Activated naive CD4-positive, alpha-beta T cell treated with anti-CD3 and anti-CD28 coated beads, Interleukin-2, amount 50 U/mL, for 16 hours (primary cell): Measurements from ENCODE around the gene RAB37.

Experiments
- DNase-seq: peaks from one replicate; pipeline ENCODE4 v3.0.0-alpha.2; 2020

RAB37 gene

DNA sequence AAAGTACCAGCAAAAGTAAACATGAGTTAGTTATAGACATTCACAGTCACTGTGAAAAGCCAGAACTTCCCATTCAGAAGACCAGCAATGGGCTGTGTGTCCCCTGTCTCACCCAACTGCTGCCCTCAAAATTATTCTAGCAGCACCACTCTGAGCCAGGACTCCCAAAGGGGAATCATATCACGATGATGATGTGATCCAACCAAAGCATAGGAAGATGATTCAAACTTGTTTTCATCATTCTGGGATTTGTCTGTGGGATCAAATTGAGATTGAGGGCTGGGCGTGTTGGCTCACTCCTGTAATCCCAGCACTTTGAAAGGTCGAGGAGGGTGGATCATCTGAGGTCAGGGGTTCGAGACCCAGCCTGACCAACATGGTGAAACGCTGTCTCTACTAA lies 45.5 kb downstream of the RAB37 start:
- DNase-seq, result no peak

- no peak for DNase-seq
These were observed 47.2 kb downstream of the RAB37 start for GRCh38 chr17:74784125-74784810.

GRCh38 chr17:74785096-74785980 lies 48.3 kb downstream of the RAB37 start:
- DNase-seq, result peak; percentile 31

- DNase-seq, result no peak
These were observed 48.9 kb downstream of the RAB37 start for GRCh38 chr17:74785981-74786360.

DNA sequence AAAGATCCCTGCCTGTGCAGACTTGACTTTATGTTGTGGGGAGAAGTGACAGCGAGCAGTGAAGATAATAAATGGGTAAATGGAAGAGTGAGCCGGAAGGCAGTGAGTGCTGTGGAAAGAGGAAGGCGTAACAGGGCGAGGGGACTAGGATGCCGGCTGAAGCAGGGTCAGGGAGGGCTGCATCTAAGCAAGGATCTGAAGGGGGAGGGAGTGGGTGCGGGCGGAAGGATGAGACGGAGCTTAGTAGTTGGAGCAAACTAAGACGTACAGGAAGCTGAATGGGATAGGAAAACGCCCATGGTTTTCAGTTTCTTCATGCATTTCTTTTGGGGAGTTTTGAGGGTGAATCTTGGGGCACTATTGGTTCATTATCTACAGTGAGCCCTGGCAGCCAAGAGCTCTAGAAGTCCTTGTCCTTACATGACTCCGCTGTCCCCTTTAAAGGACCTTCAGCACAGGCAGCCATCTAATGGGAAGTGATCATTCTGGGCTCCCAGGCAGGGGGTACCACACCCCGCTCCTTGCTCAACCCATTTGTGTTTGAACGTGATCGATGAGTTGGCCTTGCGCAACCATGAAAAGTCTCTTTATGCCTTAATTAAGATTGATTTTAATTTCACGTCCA lies 49.5 kb downstream of the RAB37 start:
- DNase-seq, result no peak

GRCh38 chr17:74790161-74791058 lies 53.4 kb downstream of the RAB37 start:
- no peak for DNase-seq

DNA sequence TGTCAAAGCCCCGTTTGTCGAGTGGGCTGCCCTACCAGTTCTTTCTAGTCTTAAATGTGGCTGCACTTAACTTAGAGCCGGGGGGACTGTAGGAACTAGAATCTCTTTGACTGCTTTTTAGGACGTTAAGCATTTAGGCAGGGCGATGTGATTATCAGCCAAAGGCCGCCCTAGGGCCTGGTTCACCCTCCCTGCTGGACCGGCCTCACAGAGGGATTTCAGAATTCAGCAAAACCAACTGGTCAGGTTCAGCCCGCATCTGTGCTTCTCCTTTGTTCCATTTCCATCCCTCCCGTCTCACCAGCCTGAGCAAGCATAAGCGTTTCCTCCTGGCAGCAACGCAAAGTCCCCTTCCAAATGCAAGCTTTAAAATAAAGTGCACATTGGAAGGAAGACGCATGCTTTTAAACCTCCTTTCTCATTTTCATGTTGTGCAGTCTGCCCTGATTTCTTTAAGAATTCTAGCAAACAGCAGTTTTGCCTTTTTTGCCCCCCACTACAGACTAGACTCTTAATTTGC lies 55.6 kb downstream of the RAB37 start:
- DNase-seq, result no peak

DNA sequence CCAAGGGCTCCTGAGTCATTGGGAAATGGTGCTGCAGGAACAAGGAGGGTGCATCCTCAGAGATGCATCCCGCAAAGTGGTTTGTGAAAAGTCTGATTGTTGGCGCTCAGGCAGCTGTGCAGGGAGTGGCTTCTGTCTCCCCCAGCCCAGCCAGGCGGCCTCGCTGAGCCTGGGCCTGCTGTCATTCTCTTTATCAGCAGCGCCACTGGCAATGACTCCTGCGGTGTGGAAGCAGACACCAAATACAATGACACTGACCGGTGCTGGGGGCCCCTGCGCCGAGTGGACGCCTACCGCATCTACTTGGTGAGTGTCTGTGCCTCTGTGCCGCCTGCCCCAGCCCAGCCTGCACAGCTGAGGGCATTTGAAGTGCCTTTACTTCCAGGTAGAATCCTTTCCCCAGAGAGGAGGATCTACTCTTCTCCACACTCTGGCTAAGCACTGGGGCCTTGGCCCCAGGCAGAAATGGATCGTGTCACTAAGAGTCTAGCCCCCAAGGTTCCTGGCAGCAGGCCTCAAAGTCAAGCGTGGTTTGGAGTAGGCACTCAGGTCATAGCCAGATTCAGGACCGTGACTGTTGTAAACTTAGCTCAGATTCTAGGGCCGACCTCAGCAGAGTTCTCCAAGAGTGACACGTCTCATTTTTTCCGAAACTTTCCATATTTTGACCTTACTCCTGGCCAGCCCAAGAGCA lies 58.4 kb downstream of the RAB37 start:
- DNase-seq, result no peak

GRCh38 chr17:74796211-74796610 lies 59.2 kb downstream of the RAB37 start:
- DNase-seq, result no peak

DNA sequence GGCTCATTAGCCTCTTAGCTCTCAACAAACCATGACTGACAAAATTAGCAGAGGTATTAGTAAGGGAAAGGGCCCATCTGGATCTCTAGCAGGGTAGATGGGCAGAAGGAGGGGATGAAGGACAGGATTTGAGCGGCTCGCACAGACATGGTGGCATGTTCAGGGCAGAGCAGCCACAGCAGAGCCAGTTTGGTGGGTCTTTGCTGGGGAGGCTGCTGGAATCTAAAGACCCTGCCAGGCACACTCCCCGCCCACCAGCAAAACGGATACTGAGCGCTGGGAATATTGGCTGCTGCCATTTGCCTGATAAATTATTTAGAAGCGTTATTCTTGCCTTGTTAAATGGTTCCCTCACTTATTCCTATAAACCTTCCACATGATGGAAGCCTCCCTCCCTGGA lies 59.8 kb downstream of the RAB37 start:
- no peak for DNase-seq
